HG03342 (cell line): ENCODE data around the gene LSAMP.
"Not testable (repeated sequence)": the region's sequence is repeated elsewhere in the genome, so short reads cannot be mapped to it uniquely, and the experiment has no call there.

Experiments
- ATAC-seq: cut with Tn5 transposase; IDR thresholded peaks from one replicate; pipeline ENCODE4 v1.9.1; 2021; ENCODE audit warnings: mild to moderate bottlenecking, moderate library complexity; ENCODE audit not compliant: unreplicated experiment

The LSAMP gene

DNA sequence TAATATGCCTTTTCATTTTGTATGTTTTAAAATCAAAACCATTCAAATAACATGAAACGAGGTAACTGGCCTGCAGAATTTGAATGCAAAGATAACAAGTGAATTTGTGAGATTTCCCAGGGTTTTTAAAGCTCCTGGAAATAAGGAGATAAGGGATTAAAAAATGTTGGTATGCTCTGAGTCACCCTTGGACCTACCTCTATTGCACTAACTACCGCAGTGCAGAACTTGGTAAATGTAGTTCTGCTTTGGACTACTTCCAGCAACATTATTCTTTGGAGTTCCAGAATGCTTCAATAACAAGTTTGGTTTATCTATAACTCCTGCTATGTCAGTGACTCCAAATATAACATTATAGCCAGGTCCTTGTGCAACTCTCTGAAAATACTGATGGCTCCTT is 620.2 kb downstream of the LSAMP start:
- no peak for ATAC-seq

DNA sequence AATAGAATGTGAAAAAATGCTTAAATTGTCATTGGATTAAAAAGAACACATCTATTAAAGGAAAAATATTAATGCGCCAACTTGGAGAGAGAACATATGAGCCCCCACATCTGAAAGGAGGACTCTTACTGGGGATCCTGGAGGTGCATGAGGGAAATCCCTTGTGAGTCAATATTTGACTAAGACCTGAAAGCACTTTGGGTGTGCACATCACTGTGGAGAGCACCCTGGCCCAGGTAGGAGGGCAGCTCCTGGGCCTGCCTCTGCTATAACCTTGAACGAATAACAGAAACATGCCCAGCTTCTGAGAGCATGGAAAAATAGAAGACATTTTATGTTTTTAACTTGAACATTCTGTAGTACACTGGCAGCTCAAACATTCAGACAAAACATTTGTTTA is 622.2 kb downstream of the LSAMP start:
- ATAC-seq = no peak

DNA sequence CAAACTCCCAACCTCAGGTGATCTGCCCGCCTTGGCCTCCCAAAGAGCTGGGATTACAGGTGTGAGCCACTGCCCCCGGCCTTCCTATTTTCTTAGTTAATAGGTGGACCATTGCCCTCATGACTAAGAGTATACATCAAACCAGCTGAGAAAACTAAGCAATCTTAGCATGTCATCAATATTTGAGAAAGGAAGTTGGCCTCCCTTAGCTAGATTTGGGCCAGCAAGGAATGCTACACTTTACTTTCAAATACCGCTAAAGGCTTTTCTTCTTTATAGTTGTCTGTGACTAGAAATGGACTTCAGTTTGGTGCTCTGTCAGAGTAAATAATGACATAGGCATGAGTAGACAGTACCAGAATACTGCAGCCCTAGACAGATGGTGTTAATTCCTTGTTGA is 622.7 kb downstream of the LSAMP start:
- ATAC-seq = no peak

DNA sequence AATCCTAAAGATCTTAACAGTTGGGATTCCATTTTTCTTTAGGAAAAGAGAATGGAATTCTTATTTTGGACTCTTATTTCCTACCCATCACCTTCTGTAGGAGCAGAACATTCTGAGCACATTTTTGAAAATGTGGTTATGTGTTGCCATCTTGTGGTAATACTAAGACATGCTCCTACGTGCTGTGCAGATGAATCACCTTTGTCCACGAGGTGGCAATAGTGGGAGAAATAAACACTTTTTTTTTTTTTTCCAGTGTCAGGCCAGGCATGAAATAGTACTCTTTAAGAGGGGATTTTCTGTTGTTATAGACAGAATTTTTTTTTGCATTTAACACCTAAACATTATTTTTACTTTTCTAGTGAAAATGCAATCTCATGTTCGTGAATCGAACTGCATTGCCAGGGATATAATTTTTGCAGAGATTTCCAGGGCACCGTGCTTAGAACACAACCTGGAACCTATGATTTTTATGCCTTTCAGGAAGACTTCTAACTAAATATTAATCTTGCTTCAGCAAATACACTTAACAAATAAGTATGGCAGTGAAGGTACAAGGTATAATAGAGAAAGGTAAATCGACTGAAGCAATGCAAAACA is 625.4 kb downstream of the LSAMP start:
- ATAC-seq = peak; percentile 92

- peak; percentile 65 for ATAC-seq
These were observed 630.4 kb downstream of the LSAMP start for GRCh38 chr3:115814778-115815380.

DNA sequence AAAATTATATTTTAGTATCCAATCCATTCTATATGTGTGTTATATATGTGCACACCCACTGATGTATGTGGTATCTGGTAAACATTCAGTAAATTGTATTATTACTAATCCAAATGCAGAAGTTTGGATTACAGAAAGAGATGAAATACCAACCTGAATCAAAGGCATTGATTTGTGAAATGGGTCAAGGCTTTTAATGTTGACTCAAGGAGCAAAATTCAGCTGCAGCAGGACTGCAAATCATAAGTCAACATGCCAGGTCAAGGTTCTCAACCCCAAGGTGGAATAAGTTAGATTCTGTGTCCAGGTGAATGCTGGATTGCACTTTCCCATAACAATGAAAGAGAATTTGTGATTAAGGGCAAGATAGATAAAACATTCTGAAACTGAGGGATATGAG is 631.3 kb downstream of the LSAMP start:
- no peak for ATAC-seq

- ATAC-seq = no peak
These were observed 636.5 kb downstream of the LSAMP start for GRCh38 chr3:115808816-115809215.

- ATAC-seq = no peak
These were observed 637.0 kb downstream of the LSAMP start for GRCh38 chr3:115808244-115808643.

- no peak for ATAC-seq
These were observed 638.8 kb downstream of the LSAMP start for GRCh38 chr3:115806501-115806900.

DNA sequence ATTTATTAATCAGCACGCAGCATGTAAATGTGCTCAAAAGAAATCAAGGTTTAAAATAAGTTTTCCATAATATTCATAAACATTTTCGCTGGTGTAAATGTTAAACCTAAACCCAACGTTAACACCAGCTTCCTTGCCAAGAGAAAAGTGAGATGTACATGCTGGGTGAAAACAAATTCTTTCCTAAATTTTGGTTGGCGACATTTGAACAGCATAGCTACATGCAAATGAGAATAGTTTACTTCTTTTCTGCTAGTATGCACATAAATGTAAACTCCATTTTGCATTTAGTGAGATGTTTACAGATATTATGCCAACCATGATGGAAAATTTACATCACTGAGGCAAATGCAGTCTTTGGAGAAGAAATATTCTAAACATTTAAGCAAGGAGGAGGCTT is 639.8 kb downstream of the LSAMP start:
- ATAC-seq = no peak

GRCh38 chr3:115804713-115805119 is 640.6 kb downstream of the LSAMP start:
- ATAC-seq = no peak

DNA sequence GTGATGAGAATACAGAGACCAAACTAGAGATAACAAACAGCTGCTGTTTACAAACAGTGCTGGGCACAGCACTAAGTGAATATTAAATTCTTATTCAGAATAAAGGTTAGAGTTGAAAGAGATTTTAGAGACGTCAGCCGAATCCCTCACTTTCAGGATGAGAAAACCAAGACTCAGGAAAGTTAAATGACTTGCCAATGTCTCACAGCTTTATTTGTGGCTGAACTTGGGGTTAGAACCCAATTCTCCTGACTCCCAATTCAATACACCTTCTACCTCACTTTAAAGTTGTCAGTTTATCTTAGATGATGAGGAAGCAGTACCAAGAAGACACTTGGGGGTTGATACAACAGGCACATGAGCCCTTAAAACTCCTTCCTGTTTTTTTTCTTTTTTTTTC is 641.1 kb downstream of the LSAMP start:
- ATAC-seq = no peak

- ATAC-seq = no peak
These were observed 641.6 kb downstream of the LSAMP start for GRCh38 chr3:115803661-115804060.

DNA sequence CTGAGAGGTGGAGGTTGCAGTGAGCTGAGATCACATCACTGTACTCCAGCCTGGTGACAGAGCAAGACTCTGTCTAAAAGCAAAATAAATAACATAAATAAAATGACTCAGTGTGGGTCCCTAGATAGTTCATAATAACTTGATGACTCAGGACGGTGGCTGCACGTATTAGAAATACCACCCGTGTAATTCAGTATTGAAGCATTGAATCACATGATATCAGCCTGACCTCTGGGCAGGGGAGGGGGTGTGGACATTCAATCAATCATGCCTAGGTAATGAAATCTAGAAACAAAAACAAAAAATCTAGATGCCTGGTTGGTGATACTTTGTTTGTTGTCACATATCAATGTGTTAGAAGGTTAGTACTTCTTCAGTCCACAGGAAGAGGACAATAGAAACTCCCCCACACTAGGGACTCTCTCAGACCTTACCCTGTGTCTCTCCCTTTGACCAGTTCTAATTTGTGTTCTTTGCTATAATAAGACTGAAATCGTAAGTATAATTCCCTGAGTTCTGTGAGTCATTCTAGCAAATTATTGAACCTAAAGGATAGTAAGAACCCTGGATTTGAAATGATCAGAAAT is 644.7 kb downstream of the LSAMP start:
- no peak for ATAC-seq

DNA sequence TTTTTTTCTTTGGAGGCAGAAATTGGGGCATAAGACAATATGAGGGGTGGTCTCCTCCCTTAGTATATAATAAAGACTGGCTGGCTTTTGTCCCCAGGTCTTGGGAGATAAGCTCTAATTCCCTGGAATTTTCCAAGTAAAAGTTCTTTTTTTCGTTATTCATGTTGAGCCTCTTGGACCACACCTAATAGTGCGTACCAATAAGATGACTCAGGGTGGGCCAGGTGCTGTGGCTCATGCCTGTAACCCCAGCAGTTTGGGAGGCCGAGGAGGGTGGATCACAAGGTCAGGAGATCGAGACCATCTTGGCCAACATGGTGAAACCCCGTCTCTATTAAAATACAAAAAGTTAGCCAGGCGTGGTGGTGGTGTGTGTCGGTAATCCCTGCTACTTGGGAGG is 645.2 kb downstream of the LSAMP start:
- not testable (repeated sequence) for ATAC-seq

DNA sequence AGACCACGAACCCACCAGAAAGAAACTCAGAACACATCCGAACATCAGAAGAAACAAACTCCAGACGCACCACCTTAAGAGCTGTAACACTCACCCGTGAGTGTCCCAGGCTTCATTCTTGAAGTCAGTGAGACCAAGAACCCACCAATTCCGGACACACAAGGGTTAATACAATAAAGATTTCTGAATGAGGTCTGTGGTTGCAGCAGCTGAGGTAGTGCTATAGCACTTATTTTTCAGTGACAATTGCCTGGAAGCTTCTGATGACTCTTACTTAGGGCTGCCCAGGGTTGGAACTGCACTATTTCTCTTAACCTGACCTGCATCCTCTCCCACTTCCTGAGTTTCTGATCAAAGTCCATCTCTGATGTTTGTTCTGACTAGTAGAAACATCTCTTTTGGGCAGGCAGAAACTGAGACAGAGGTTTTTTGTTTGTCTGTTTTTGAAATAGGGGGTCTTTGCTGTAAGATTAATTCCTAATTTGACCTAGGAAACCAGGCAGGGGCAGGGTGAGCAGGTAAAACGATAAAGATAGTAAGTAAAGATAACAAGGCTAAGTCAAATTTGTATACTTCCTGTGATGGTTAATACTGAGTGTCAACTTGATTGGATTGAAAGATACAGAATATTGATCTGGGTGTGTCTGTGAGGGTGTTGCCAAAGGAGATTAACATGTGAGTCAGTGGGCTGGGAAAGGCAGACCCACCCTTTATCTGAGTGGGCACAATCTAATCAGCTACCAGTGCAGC is 652.9 kb downstream of the LSAMP start:
- peak; percentile 64 for ATAC-seq

- not testable (repeated sequence) for ATAC-seq
These were observed 653.8 kb downstream of the LSAMP start for GRCh38 chr3:115791271-115792153.

DNA sequence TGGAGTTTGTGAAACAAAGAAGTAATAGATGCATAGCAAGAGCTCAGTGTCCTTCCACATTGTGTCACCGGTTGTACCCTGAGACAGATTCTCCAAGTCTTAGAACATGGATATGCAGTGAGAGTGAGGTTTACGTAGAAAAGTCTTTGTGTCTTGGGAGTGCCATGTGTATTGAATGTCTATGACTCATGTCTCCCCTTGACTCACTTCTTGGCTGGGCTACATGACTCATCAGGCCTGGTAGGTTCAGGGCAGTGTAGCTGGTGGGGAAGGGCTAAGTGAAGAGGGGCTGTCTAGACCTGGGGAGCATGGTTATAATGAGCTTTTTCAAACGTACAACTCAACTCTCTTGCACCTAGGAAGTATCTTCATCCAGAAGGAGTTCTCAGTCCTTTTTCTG is 654.5 kb downstream of the LSAMP start:
- no peak for ATAC-seq

DNA sequence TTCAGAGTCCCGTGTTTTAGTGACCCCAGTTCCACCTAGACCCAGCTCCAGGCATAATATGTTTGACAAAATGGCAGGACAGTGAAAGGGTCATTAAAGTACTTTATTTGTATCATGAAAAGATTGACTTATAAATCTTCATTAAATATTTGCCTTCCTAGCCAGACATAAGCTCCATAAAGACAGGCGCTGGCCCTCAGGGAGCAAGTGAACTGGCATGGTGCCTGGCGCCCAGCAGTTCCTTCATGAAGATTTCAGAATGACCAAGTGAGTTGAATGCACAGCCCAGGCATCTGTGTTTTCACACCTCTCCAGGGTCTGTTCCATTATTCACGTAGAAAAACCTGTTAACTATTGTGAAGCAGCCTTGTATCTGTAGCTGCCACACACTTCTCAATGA is 655.8 kb downstream of the LSAMP start:
- ATAC-seq = no peak

DNA sequence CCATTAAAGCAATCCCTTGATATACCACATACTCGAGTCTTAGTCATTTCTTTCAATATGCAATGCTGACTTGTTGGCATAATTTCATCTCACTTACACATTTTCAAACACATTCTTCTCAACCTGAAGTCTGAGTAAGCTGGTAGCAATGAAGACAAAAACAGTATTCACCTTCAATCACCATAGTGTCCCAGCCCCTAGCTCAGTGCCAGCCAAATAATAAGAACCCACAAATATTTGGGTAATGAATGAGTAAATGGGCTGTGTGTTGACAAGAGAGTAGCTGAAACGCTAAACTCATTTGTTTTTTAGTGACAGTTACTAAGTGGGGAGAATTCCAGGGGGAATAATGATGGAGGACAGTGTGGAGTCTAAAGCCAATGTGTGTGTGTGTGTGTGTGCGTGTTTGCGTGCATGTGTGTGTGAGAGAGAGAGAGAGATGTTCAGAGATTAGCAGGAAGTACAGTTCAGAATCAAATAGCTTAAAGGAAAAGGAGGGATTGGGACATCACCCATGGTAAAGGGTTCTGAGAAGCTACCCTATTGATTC is 656.3 kb downstream of the LSAMP start:
- ATAC-seq = no peak

DNA sequence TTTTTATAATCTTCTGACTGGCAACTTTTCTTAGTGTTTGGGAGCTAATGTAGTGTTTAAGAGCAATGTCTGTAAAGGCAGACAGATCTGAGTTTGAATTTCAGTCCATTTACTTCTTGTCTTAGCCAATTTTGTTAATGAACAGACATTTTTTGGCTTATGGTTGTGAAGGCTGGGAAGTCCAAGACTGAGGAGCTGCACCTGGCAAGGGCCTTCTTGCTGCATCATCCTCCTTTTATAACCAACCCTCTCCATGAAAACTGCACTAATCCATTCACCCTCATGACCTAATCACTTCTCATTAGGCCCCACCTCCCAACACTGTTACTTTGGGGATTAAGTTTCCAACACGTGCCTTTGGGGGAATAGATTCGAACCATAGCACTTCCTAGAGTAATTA is 657.5 kb downstream of the LSAMP start:
- ATAC-seq = no peak
